NCI-H146 (cell line): ENCODE measurements around the gene CENPO.

Experiments used
- DNase-seq: peaks from one replicate; lab custom pipeline; 2025; lab: John Stamatoyannopoulos, UW

The CENPO gene, protein sequence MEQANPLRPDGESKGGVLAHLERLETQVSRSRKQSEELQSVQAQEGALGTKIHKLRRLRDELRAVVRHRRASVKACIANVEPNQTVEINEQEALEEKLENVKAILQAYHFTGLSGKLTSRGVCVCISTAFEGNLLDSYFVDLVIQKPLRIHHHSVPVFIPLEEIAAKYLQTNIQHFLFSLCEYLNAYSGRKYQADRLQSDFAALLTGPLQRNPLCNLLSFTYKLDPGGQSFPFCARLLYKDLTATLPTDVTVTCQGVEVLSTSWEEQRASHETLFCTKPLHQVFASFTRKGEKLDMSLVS

DNA sequence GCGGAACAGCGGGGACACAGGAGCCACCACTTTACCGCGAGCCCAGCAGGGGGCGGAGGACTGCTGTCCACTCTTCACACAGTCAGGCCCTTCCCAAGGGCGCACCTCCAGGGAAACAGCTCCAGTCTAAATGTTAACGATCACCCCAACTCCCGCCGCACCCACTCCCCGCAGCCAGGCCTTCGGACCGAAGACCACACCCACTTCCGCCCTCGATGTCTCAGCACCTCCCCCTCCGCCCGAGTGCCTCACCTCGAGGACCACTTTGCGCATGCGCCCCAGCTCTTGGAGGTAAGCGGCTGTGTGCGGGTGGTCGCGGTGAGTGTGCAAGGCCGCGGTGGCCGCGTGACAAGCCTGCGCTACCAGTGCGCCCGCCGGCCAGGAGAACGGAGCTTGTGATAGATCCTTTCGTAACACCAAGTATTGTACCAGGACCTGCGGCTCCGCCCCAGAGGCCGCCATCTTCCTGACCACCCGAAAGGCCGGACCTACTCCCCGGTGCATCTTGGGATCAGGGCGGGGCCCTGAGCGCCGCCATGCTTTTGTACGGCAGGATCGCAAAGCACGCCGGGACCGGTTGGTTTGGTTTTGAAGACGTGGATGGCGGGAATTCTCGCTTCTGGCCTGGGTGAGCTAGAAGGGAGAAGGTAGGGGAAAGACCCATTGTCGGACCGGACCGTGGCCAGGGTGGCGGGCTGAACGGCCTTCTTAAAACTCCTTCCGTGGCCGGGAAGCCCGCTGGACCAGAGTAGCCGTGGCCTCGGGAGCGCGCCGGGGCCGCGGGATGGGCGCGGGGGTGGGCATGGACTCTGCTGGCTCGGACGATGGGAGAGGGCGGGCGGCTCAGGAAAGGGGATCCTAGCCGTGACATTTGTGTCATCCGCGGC is at the start of gene CENPO, which contains the start of gene PTRHD1:
TSS of gene CENPO (plus strand) at position 552 of the 887 bp plus-strand sequence. CDS start 495 bp downstream, outside the sequence.
TSS of gene PTRHD1 (minus strand) at position 518 of the 887 bp plus-strand sequence. CDS start at position 504, 14 bp downstream.
- peak; percentile 97 for DNase-seq

DNA sequence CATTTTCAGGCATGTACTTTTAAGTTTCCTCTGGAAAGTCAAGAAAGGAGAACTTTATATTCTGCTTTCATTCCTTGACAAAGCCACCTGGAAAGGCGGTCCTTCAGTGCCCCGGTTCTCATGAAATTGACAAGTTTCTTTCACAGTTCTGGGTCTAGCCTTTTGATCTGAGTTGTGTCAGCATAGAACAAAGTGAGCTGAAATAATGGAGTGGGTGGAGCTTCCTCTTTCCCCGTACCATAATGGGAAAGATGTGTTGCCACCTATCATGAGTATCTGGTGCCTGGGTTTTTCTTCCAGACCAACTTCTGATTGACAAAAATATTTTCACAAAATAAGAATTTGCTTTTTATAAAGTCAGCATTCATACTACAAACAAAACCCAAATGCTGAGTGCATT is 49.3 kb upstream of the CENPO start:
- DNase-seq, result no peak

GRCh38 chr2:24744356-24744755 is 48.9 kb upstream of the CENPO start:
- no peak for DNase-seq

DNA sequence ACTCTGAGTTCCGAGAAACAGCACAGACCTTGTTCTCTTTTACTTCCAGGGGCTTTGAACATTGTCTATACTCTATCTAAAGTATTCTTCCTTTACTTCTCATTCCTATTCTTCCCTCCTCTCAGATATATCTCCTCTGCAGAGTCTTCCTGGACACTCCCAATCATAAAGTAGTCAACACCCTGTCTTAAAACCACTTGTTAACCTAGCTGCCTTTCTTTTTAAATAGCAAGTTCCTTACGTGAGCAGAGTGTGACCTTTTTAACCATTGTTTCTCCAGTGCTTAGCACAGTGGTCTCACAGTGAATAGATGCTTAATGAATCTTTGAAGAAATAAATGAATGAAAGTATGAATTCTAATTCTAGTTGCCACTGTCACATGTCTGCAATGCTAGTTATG is 47.4 kb upstream of the CENPO start:
- no peak for DNase-seq

DNA sequence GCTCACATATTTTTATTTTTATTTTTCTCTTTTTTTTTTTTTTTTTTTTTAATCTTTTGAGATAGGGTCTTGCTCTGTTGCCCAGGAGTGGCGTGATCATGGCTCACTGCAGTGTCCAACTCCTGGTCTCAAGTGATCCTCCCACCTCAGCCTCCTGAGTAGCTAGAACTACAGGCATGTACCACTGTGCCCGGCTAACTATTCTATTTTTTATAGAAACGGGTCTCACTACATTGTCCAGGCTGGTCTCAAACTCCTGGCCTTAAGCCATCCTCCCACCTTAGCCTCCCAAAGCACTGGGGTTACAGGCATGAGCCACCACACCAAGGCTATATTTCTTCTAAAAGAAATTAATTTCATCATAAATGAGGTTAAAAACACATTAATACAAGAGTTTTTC is 45.9 kb upstream of the CENPO start:
- DNase-seq, result no peak

- no peak for DNase-seq
These were observed 44.0 kb upstream of the CENPO start for GRCh38 chr2:24749069-24749691.

DNA sequence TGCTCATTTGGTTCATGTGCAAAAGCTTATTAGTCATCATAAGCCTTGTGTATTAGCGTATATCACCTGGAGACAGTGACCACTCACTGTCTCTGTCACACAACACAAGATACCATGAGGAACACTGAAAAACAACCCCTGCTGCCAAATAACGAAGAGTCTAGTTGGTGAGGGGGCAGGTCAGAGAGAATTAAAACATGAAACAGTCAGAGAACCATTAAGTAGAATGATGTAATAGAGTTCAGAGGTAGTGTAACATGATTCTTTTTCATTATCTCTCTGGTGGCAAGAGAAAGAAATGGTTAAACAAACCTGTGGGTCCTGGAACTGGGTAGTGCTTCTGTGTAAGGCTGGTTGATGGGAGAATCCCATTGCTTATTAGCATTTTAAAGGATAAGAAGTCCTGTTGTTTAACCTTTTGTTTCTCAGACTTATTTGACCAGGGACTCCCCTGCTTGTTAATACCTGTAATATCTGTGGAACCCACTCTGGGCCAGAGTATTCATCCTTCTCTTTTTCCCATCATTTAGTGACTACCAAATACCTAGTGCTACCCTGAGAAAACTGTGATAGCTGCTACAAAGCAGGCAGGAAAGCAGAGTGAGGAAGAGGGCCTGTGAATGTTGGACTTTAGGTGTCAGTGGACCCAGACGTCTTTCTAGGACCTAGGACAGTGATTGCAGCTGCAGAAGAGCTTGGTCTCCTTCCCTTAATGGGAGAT is 38.1 kb upstream of the CENPO start:
- peak; percentile 52 for DNase-seq

GRCh38 chr2:24756789-24757188 is 36.4 kb upstream of the CENPO start:
- DNase-seq, result no peak

DNA sequence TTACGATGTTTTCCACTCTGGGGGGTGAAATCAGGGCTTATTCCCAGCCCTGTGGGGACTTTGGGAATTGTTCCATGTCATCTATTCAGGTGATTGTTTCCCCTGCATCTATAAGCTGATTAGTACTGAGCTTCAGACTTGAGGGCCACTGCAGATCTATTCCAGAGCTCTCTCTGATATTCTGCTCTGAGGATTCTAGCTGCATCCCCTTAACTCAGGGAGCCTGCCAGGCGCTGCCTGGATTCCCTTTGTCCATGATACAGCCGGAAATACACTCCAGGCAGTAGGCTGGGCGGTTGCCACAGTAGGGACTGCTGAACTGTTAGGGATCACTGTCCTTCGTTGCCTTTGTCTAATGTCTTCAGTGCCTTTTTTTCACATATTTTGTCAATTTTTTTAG is 31.4 kb upstream of the CENPO start:
- peak; percentile 8 for DNase-seq

- peak; percentile 29 for DNase-seq
These were observed 30.7 kb upstream of the CENPO start for GRCh38 chr2:24762518-24762917.

- DNase-seq, result no peak
These were observed 29.4 kb upstream of the CENPO start for GRCh38 chr2:24763843-24764242.

- no peak for DNase-seq
These were observed 26.6 kb upstream of the CENPO start for GRCh38 chr2:24766609-24767008.

- peak; percentile 47 for DNase-seq
These were observed 25.2 kb upstream of the CENPO start for GRCh38 chr2:24768013-24768412.

DNA sequence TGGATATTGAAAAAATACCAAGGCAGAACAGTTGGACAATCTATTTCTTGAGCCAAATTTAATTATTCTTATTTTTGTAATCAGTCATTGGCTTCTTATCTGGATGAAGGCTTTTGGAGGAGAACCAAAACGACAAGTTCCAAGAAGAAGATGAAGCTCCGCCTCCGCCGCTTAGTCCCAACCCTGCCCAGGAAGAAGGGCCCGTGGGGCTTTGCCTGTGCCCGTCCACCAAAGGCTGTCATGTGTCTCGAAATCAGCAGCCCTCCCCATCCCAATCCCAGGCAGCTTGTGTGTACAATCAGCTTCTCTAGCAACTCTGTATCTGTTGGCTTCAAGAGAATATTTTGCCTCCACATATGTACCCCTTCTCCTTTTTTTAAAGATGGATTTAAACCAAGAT is 24.6 kb upstream of the CENPO start:
- no peak for DNase-seq

- DNase-seq, result no peak
These were observed 22.2 kb upstream of the CENPO start for GRCh38 chr2:24771061-24771460.

DNA sequence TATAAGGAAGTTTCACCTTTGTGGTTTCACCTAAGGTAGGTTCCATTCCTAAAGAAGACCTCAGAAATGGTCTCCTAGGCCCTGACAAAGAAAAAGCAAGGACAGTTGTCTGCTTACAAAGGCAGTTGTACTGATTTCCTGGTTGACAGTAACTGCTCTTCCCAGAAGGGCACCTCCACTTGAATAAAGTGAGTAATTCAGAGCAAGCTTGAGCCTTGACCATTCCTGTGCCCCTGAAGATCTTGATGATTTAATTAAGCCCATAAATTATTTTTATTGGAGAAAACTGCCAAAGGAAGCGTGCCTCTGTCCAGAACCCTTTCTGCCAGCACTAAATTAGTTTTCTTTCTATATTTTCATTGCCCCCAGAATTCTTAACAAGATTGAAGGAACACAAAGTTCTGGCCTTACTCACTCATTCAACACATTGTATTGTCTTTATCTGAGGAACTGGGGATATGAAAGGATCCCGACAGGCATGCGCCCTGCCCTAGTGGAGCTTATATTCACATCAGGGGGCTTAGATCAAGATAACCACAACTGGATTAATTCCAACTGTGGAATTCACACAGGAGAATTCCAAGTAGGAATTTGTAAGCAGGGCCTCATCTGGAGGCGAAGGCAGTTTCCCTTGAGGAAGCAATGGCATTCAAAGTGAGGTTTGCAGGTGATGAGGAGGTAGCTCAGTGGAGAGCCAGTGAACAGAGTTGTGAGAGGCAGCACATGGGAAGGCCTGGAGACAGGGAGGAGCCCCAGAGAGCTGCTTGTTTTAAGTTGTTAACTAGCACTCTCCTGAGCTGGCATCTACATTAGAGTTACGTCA is 21.2 kb upstream of the CENPO start:
- no peak for DNase-seq

GRCh38 chr2:24774373-24774772 is 18.9 kb upstream of the CENPO start:
- DNase-seq, result no peak

DNA sequence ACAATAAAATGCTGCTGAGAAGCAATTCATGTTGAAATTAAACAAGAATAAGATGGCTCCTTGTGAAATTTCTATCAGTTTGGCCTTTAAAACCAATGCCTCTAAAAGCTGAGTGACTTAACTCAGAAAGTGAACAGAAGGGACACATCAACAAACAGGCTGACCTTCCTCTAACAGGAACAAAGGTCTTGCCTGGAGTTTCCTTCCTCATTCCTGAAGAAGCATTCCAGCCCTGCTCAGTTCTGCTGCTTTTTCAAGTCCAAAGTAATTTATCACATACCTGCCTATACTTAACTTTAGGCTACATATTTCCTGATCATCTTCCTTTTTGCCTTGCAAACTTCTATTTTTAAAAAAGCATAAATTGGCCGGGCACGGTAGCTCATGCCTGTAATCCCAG is 14.1 kb upstream of the CENPO start:
- no peak for DNase-seq

DNA sequence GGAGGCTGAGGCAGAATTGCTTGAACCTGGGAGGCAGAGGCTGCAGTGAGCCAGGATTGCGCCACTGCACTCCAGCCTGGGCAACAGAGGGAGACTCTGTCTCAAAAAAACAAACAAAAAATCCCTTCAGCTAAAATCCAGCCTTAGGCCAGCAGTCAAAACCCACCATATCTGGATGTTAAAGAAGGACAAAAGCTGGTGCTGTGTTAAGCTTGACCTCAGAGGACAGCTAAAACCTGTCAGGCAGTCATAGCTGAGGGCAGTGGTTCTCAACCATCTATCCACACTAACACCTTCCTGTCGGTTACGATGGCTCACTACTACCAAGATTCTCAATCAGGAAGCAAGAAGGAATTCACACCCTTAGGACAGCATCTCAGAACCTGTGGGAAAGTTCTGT is 9.6 kb upstream of the CENPO start:
- DNase-seq, result no peak

DNA sequence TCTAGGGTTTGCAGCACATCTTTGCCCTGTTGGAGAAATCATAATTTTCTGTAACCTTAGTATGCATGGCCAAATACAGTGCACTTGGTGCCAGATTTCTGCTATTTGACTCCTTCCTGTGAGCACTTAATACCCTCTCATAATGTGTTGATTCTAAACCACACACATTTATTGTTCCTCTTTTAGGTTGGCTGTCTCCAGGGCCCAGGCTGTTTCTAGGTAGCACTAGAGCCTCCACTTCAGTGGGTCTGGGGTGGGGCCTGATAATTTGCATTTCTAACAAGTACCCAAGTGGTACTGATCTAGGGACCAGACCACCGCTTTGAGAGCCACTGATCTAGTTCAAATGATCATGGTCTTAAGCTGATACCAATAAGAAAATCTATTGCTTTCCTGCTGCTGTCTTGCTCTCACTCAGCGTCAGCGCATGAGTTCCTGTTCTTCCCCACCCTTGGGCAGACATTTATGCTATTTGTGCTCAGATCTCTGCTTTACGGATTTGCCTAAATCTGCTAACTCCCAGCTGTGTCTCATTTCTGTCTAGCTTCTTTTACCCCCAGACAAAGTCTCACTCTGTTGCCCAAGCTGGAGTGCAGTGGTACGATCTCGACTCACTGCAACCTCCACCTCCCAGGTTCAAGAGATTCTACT is 7.4 kb upstream of the CENPO start:
- no peak for DNase-seq

GRCh38 chr2:24787532-24787931 is 5.7 kb upstream of the CENPO start:
- DNase-seq, result no peak
